ENCODE data around the gene NOS3.
"Not testable (repeated sequence)": the region's sequence is repeated elsewhere in the genome, so short reads cannot be mapped to it uniquely, and the experiment has no call there.

Gene NOS3

DNA sequence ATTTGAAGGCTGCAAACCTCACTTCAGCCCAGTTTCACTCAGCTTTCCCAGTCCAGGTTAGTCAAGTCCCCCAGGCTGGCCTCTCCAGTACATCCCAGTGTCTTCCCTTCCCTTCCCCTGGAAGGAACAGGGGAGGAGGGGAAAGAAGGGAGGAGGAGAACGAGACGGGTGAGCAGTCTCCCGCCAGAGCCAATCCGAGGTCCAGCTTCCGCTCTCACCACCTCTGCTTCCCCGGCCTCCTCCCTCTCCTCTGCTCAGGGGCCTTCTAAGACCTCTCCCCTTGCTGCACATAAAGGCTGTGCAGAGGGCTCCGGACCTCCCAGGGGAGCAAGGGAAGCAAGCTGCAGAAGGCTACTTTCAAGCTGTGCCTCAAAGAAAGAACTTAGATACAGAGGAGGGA is 29.4 kb downstream of the NOS3 start:
- intact Hi-C loops (cut with DNase I), result no loop called here
- DNase-seq, result no peak

GRCh38 chr7:151023232-151023631 is 32.4 kb downstream of the NOS3 start:
- DNase-seq, result no peak
- intact Hi-C loops (cut with DNase I), result no loop called here

- intact Hi-C loops (cut with DNase I), result loop anchor here (5.0 kb wide), 1 partner anchor 88 kb away; no protein-coding TSS in a partner anchor
- peak in 1 of 42 donors; percentile 36 for DNase-seq
Measured at GRCh38 chr7:151024435-151025056, 33.7 kb downstream of the NOS3 start, which contains the start of gene ATG9B. Gene ATG9B (minus strand): TSS chr7:151024494. CDS start chr7:151024423, 71 bp downstream.

DNA sequence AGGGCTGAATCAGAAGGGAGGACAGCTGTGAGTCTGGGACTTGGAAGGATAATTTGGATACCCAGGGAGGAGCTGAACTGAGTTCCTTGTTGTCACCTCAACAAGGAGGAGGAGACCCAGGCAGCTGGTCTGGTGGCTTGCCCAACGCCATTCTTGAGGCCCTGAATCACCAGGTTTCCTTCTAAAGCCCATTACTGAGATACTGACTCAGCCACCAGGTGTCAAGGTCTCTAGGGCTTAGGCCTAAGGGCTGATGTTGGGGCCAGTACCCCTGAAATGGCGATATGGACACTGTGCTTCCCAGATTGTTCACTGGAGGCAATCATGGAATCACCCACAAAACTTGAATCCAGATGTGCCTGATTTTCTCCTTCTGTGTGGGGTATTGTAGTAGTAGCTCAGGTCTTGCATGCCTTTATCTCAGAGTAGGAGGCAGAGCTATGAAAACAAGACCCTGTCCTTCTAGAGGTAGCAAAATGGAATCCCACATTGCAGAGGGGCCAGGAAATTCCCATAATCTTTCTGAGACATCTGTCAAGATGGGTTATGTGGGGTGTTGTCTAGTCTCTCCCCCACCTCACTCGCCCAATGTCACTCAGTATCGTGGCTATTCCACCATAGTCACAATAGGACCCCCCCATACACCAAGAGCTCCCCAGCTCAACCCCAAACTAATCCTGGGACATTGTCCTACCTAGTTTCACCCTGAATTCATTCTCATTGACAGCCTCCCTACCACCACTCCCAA is 35.3 kb downstream of the NOS3 start:
- DNase-seq, result no peak
- intact Hi-C loops (cut with DNase I), result loop anchor here (5.0 kb wide), 1 partner anchor 86 kb away; no protein-coding TSS in a partner anchor

GRCh38 chr7:151026771-151027727 is 36.2 kb downstream of the NOS3 start:
- not testable (repeated sequence) for DNase-seq
- intact Hi-C loops (cut with DNase I), result loop anchor here (5.0 kb wide), 1 partner anchor 85 kb away; no protein-coding TSS in a partner anchor

DNA sequence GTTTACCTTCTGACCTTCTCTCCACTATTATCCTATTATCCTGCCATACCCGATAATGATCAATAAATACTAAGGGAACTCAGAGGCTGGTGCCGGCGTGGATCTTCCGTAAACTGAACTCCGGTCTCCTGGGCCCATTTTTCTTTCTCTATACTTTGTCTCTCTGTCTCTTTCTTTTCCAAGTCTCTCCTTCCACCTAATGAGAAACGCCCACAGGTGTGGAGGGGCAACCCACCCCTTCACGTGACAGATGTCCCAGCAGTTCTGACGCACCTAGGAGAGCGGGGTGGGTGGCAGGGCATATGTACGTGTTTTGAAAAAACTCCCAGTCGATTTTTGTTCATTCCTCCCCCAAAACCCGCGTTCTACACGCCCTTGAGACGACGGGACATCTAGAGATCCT is 36.9 kb downstream of the NOS3 start:
- DNase-seq, result not testable (repeated sequence)
- intact Hi-C loops (cut with DNase I), result loop anchor here (2.0 to 5.0 kb wide), 2 partner anchors 29 to 85 kb away; partner anchors contain the start of gene CDK5

- DNase-seq, result peak; percentile 92 to 99 (median 98)
- intact Hi-C loops (cut with DNase I), result loop anchor here (2.0 to 5.0 kb wide), 2 partner anchors 28 to 84 kb away; partner anchors contain the start of gene CDK5
Measured at GRCh38 chr7:151028131-151028947, 37.5 kb downstream of the NOS3 start, which contains the start of gene ABCB8. Gene ABCB8 (plus strand): TSS chr7:151028450. CDS start chr7:151028516, 66 bp downstream.

DNA sequence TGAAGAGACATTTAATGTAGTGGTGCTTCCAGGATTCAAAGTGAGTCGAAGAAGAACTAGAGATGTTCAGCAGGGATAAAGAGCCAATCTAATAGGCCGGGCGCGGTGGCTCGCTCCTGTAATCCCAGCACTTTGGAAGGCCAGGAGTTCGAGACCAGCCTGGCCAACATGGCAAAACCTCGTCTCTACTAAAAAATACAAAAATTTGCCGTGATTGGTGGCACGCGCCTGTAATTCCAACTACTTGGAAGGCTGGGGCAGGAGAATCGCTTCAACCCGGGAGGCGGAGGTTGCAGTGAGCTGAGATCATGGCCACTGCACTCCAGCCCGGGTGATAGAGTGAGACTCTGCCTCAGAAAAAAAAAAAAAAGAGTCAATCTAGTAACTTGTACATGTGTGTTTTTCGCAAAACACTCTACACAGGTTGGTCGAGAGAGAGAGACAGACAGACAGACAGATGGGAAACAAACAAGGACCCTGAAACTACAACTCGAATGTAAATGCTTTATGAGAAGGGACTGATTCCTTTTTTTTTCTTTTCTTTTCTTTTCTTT is 38.2 kb downstream of the NOS3 start:
- intact Hi-C loops (cut with DNase I), result loop anchor here (2.0 to 5.0 kb wide), 2 partner anchors 28 to 83 kb away; partner anchors contain the start of gene CDK5
- DNase-seq, result no peak

DNA sequence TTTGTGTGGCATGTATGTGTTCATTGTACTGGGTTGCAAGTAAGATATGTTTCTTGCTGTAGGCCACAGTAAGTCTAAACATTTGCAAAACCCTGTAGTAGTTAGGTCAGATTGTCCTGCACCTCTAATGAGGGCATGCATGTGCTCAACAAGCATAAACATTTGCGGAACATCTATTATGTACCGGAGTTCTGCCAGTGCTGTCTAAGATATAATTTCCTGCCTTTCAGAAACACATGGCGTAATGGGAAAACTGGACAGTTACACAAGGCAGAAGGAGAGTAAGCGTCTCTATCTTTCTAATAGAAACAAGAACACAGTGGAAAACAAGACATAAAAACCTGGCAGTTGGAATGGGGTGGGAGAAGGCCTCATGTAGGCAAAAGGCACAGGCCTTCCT is 40.2 kb downstream of the NOS3 start:
- intact Hi-C loops (cut with DNase I), result no loop called here
- no peak for DNase-seq

- no peak for DNase-seq
- intact Hi-C loops (cut with DNase I), result no loop called here
Measured at GRCh38 chr7:151032936-151033863, 42.4 kb downstream of the NOS3 start.

DNA sequence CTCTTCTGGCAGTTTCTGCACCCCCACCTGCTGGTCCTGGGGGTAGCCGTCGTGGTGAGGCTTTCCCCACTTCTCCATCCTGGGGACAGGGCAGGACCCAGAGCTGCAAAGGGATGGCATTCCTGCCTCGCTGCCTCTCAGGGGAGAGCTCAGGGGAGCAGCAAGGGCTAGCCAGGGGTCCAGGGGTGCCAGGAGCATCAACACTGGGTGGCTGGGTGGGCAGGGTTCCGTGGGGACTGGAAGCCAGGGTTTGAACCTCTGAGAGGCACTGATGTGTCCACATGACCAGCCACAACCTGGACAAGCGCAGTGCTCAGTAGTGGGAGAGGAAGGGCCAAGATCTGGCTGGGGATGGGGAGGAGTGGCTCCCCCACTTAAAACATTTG is 43.0 kb downstream of the NOS3 start:
- no peak for DNase-seq
- intact Hi-C loops (cut with DNase I), result no loop called here

DNA sequence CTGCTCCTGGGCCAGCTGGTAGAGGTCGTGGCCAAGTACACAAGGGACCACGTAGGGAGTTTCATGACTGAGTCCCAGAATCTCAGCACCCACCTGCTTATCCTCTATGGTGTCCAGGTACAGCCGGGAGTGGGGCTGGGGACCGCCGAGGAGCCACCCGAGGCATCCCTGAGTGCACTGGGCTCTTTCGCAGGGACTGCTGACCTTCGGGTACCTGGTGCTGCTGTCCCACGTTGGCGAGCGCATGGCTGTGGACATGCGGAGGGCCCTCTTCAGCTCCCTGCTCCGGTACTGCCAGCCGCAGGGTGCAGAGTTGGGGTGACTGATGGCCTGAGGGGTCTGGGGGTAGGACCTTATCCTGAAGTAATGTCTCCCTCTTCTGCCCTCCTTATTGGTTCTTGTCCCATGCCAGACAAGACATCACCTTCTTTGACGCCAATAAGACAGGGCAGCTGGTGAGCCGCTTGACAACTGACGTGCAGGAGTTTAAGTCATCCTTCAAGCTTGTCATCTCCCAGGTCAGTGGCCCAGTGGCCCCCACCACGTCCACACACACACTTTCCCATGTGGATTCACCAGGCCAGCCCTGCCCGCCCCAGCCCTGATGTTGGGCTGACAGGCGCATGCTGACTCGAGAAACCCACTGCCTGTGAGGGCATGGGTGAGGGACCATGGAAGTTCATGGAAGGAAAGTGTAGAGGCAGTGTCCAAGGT is 43.7 kb downstream of the NOS3 start:
- DNase-seq, result no peak
- intact Hi-C loops (cut with DNase I), result no loop called here

GRCh38 chr7:151035026-151035717 is 44.4 kb downstream of the NOS3 start:
- DNase-seq, result peak in 41 of 42 donors; percentile 34 to 91 (median 71)
- intact Hi-C loops (cut with DNase I), result no loop called here

GRCh38 chr7:151035902-151036301 is 45.1 kb downstream of the NOS3 start:
- intact Hi-C loops (cut with DNase I), result no loop called here
- no peak for DNase-seq
